Measurements from ENCODE around the gene STX1A.
A peak's percentile ranks its signal among the peaks of the same experiment; 100 is the strongest.
"Not testable (repeated sequence)": the region's sequence is repeated elsewhere in the genome, so short reads cannot be mapped to it uniquely, and the experiment has no call there.

The STX1A gene

GRCh38 chr7:73716318-73716890, 3.1 kb downstream of the STX1A start:
- TF ChIP-seq ARNTL (CRISPR knock-in tag; IDR thresholded peaks at IDR 0.05; ENCODE audit: borderline replicate concordance, low read depth) (no peak), PPARA (CRISPR knock-in tag; IDR thresholded peaks at IDR 0.05; ENCODE audit: borderline replicate concordance) (no peak), CSRNP3 (CRISPR knock-in tag; IDR thresholded peaks at IDR 0.05) (no peak), ZC3H10 (CRISPR knock-in tag; IDR thresholded peaks at IDR 0.05) (no peak), POU6F1 (CRISPR knock-in tag; IDR thresholded peaks at IDR 0.05; ENCODE audit: borderline replicate concordance, low read depth) (no peak), PATZ1 (CRISPR knock-in tag; IDR thresholded peaks at IDR 0.05; ENCODE audit: borderline replicate concordance) (no peak), ZNF565 (CRISPR knock-in tag; conservative IDR thresholded peaks at IDR 0.05; ENCODE audit: low read depth) (no peak), ZFP30 (CRISPR knock-in tag; IDR thresholded peaks at IDR 0.05) (no peak), BACH2 (CRISPR knock-in tag; IDR thresholded peaks at IDR 0.05; ENCODE audit: borderline replicate concordance) (no peak), OSR1 (CRISPR knock-in tag; IDR thresholded peaks at IDR 0.05) (no peak), ESRRG (CRISPR knock-in tag; IDR thresholded peaks at IDR 0.05) (no peak), GLIS3 (CRISPR knock-in tag; IDR thresholded peaks at IDR 0.05) (no peak), ZNF70 (CRISPR knock-in tag; IDR thresholded peaks at IDR 0.05) (no peak), ZFP3 (CRISPR knock-in tag; IDR thresholded peaks at IDR 0.05) (no peak), ISL1 (CRISPR knock-in tag; IDR thresholded peaks at IDR 0.05) (no peak), TOX (CRISPR knock-in tag; IDR thresholded peaks at IDR 0.05; ENCODE audit: borderline replicate concordance) (no peak), CSDC2 (CRISPR knock-in tag; IDR thresholded peaks at IDR 0.05) (no peak), CREB5 (CRISPR knock-in tag; IDR thresholded peaks at IDR 0.05; ENCODE audit: low read depth) (no peak)
- ATAC-seq: no peak

- peak; percentile 81 for ATAC-seq
- no peak for TF ChIP-seq GLIS3 (CRISPR knock-in tag; IDR thresholded peaks at IDR 0.05)
These were observed 3.7 kb downstream of the STX1A start for GRCh38 chr7:73715648-73716317.

- not testable (repeated sequence) for ATAC-seq
These were observed 6.2 kb downstream of the STX1A start for GRCh38 chr7:73713319-73713718.

- TF ChIP-seq ZNF565 (CRISPR knock-in tag; conservative IDR thresholded peaks at IDR 0.05; ENCODE audit: low read depth) (no peak), ZNF70 (CRISPR knock-in tag; IDR thresholded peaks at IDR 0.05) (peak; percentile 100), ZNF8 (CRISPR knock-in tag; IDR thresholded peaks at IDR 0.05) (no peak), TCF4 (CRISPR knock-in tag; IDR thresholded peaks at IDR 0.05; ENCODE audit: borderline replicate concordance) (no peak)
- ATAC-seq: no peak
These were observed 6.7 kb downstream of the STX1A start for GRCh38 chr7:73712773-73713172.

- no peak for ATAC-seq
These were observed 10.4 kb downstream of the STX1A start for GRCh38 chr7:73708961-73709549.

More at GRCh38 chr7:73708961-73709549, 10.4 kb downstream of the STX1A start:
- no peak for TF ChIP-seq GLIS3 (CRISPR knock-in tag; IDR thresholded peaks at IDR 0.05)
- TF ChIP-seq ZNF565 (CRISPR knock-in tag; conservative IDR thresholded peaks at IDR 0.05; ENCODE audit: low read depth): no peak
- TF ChIP-seq ZNF8 (CRISPR knock-in tag; IDR thresholded peaks at IDR 0.05): no peak
- no peak for TF ChIP-seq SNAI2 (CRISPR knock-in tag; IDR thresholded peaks at IDR 0.05)
- no peak for TF ChIP-seq ISL1 (CRISPR knock-in tag; IDR thresholded peaks at IDR 0.05)
- no peak for TF ChIP-seq PPARA (CRISPR knock-in tag; IDR thresholded peaks at IDR 0.05; ENCODE audit: borderline replicate concordance)
- no peak for TF ChIP-seq BACH2 (CRISPR knock-in tag; IDR thresholded peaks at IDR 0.05; ENCODE audit: borderline replicate concordance)
- TF ChIP-seq OSR1 (CRISPR knock-in tag; IDR thresholded peaks at IDR 0.05): no peak
- TF ChIP-seq ESRRG (CRISPR knock-in tag; IDR thresholded peaks at IDR 0.05): no peak
- no peak for TF ChIP-seq CSDC2 (CRISPR knock-in tag; IDR thresholded peaks at IDR 0.05)

Data from SK-N-SH treated with all-trans-retinoic acid at 6 μM for 48 hours (cell line).